Left ventricle myocardium inferior (tissue), 1 donor: ENCODE measurements around the gene NANOS1. TPM values are rescaled to one million over a fixed set of nuclear protein-coding genes. Genes with fewer than 3 reads are reported as not detected.

Experiments used
- DNase-seq: peaks from one replicate; pipeline ENCODE4 v3.0.0-alpha.2; 2020
- H3K27ac ChIP-seq: fragments of 200-600 bp; replicated peaks from 2 replicates; pipeline ENCODE4 v1.8.0; 2021
- H3K27me3 ChIP-seq: fragments of 200-600 bp; 2 replicates; pipeline ENCODE4 v1.8.0; 2021; ENCODE audit warnings: low read depth
- H3K36me3 ChIP-seq: fragments of 200-600 bp; 2 replicates; pipeline ENCODE4 v1.8.0; 2021
- H3K4me1 ChIP-seq: fragments of 200-600 bp; 2 replicates; pipeline ENCODE4 v1.8.0; 2021
- H3K4me3 ChIP-seq: fragments of 200-600 bp; 2 replicates; pipeline ENCODE4 v1.8.0; 2021; ENCODE audit warnings: mild to moderate bottlenecking, moderate library complexity
- H3K9me3 ChIP-seq: fragments of 200-600 bp; replicated peaks from 2 replicates; pipeline ENCODE4 v1.8.0; 2021
- intact Hi-C: fragments of 100-400 bp; cut with micrococcal nuclease; formaldehyde crosslinking; loops from one replicate; pipeline ENCODE4 v1.11.0; 2022
- total RNA-seq: library from RNA; stranded (reverse); fragmentation: NEBNext Ultra II Directional; extraction: Animal tissue kit (Norgen Biotek cat#: 25700); gene quantifications from one replicate; pipeline ENCODE4 v1.2.1, GENCODE V29; 2021
- TF ChIP-seq, protein P1 (sequence below): fragments of 200-600 bp; IDR thresholded peaks from 2 replicates; pipeline ENCODE4 v1.8.0; 2021; ENCODE audit warnings: antibody characterized with exemption, mild to moderate bottlenecking, borderline replicate concordance
- donor health status: DM: no; HTN: yes; CAD: no; lungs with severe emphysema.

NANOS1 gene
- total RNA-seq, 1 donor from 2014 or later: 11.7 TPM

DNA sequence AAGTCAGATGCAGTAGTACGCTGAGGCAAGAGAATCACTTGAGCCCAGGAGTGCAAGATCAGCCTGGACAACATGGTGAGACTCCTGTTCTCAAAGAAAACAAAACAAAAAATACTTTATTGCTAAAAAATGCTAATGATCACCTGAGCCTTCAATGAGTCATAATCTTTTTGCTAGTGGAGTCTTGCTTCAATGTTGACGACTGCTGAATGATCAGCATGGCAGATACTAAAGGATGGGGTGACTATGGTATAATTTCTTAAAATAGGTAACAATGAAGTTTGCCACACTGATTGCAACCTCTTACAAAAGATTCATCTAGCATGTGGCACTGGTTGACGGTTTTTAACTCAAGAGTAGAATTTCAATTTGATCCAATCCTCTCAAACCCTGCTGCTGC is 22.3 kb downstream of the NANOS1 start:
- H3K9me3 ChIP-seq: no peaks in the 10 kb centered on the region
- DNase-seq: no peak
- H3K4me3 ChIP-seq: no peak overlapping the region
- H3K36me3 ChIP-seq: peaks cover 99% of the 10 kb centered on the region
- H3K27ac ChIP-seq: no peak overlapping the region
- TF ChIP-seq, protein P1, sequence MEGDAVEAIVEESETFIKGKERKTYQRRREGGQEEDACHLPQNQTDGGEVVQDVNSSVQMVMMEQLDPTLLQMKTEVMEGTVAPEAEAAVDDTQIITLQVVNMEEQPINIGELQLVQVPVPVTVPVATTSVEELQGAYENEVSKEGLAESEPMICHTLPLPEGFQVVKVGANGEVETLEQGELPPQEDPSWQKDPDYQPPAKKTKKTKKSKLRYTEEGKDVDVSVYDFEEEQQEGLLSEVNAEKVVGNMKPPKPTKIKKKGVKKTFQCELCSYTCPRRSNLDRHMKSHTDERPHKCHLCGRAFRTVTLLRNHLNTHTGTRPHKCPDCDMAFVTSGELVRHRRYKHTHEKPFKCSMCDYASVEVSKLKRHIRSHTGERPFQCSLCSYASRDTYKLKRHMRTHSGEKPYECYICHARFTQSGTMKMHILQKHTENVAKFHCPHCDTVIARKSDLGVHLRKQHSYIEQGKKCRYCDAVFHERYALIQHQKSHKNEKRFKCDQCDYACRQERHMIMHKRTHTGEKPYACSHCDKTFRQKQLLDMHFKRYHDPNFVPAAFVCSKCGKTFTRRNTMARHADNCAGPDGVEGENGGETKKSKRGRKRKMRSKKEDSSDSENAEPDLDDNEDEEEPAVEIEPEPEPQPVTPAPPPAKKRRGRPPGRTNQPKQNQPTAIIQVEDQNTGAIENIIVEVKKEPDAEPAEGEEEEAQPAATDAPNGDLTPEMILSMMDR: no peak
- H3K4me1 ChIP-seq: peaks cover 7% of the 10 kb centered on the region
- intact Hi-C loops: no loop called here
- no peaks in the 10 kb centered on the region for H3K27me3 ChIP-seq

DNA sequence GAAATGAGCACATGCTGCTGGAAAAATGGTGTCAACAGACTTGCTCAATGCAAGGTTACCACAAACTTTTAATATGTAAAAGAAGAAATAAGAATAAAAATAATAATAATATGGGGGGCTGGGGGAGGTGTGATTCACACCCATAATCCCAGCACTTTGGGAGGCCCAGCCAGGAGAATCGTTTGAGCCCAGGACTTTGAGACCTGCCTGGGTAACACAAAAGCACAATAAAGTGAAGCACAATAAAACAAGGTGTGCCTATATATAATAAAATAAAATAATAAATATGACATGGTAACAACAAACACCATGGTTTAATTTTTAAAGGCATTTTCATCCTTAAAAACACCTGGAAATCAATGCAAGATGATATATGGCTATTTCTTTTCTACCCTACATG is 26.0 kb downstream of the NANOS1 start:
- H3K27ac ChIP-seq: no peak overlapping the region
- no peak overlapping the region for H3K4me3 ChIP-seq
- peaks cover 99% of the 10 kb centered on the region for H3K36me3 ChIP-seq
- TF ChIP-seq, protein P1: no peak
- DNase-seq: no peak
- H3K9me3 ChIP-seq: no peaks in the 10 kb centered on the region
- H3K4me1 ChIP-seq: no peaks in the 10 kb centered on the region
- intact Hi-C loops: no loop called here
- H3K27me3 ChIP-seq: no peaks in the 10 kb centered on the region

DNA sequence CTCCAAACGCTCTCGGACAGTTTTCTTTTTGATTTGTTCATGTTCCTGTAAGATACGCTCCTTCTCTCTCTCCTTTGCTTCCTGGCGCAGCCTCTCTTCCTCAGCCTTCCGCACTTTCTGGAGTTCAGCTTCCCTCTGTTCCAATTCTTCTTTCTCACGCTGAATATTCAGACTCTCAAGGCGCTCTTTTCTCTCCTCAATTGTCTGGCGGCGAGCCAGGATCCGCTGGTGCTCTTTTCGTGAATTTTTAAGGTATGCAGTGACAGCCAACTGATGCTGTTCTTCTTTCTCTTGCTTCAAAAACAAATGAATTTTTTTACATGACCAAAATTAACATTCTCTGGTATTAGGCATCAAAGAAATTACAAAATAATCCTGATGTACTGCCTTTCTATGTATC is 28.5 kb downstream of the NANOS1 start:
- no peak overlapping the region for H3K27ac ChIP-seq
- DNase-seq: no peak
- H3K9me3 ChIP-seq: no peaks in the 10 kb centered on the region
- no peaks in the 10 kb centered on the region for H3K27me3 ChIP-seq
- H3K4me3 ChIP-seq: no peak overlapping the region
- no peaks in the 10 kb centered on the region for H3K4me1 ChIP-seq
- TF ChIP-seq, protein P1: no peak
- peaks cover 100% of the 10 kb centered on the region for H3K36me3 ChIP-seq
- intact Hi-C loops: no loop called here

DNA sequence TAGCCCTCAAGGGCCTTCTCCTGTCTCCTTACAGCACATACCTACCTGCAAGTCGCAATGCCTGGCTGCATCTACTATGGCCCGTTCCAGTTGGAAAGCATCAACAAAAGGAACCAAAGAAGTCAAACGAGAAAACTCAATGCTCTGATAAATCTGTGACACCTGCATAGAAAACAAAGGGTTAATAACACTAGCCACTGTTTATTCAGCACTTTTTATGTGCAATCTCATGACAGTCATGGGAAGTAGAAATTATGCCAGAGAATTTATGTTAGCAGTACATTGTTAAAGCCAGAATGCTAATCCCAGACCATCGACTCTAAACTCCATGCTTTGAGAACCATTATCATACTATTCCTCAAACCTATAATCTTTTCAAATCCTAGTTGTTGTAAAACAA is 30.0 kb downstream of the NANOS1 start:
- peaks cover 100% of the 10 kb centered on the region for H3K36me3 ChIP-seq
- H3K4me1 ChIP-seq: no peaks in the 10 kb centered on the region
- no peak overlapping the region for H3K27ac ChIP-seq
- TF ChIP-seq, protein P1: no peak
- intact Hi-C loops: no loop called here
- H3K27me3 ChIP-seq: no peaks in the 10 kb centered on the region
- no peak overlapping the region for H3K4me3 ChIP-seq
- H3K9me3 ChIP-seq: no peaks in the 10 kb centered on the region
- DNase-seq: no peak

DNA sequence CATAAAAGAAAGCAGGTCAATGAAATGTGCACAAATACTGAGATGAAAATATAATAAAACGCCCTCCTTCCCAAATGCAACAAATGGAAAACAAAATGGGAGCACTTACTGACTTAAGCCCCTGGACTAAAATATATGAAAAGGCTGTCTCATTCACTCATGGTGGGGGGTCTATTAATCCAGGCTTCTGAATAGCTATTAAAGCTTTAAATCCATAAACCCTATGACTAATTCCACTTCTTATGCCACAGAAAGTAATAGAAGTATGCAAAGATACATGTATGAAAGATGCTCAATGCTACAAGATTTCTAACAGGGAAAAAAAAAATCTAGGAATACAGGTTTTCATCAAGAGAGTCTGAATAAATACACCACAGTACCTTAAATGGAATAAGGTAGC is 30.6 kb downstream of the NANOS1 start:
- no peaks in the 10 kb centered on the region for H3K9me3 ChIP-seq
- H3K4me3 ChIP-seq: no peak overlapping the region
- H3K27me3 ChIP-seq: no peaks in the 10 kb centered on the region
- intact Hi-C loops: no loop called here
- no peak overlapping the region for H3K27ac ChIP-seq
- no peak for DNase-seq
- H3K36me3 ChIP-seq: peaks cover 100% of the 10 kb centered on the region
- H3K4me1 ChIP-seq: no peaks in the 10 kb centered on the region
- TF ChIP-seq, protein P1: no peak

DNA sequence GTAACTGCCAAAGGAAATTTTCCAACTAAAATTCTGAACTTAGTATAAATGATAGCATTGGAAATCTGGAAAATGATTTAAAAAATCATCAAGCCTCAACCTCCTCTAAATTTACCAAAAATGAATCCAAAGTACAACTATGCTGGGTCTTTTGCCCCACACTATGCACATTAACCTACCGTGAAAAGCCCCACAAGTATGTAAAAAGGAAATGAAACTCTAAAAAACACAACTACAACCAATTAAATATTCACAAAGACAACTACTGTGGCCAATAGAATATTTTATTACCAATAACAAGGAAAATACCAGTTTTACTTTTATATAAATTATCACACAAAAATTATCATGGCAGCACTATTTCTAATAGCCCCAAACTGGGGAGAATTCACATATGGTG is 31.8 kb downstream of the NANOS1 start:
- peaks cover 100% of the 10 kb centered on the region for H3K36me3 ChIP-seq
- DNase-seq: no peak
- TF ChIP-seq, protein P1: no peak
- no peaks in the 10 kb centered on the region for H3K4me1 ChIP-seq
- no peaks in the 10 kb centered on the region for H3K27me3 ChIP-seq
- H3K27ac ChIP-seq: no peak overlapping the region
- intact Hi-C loops: no loop called here
- H3K9me3 ChIP-seq: no peaks in the 10 kb centered on the region
- H3K4me3 ChIP-seq: no peak overlapping the region
